ENCODE measurements around the gene ZNF385B. TPM values are rescaled to one million over a fixed set of nuclear protein-coding genes. Genes with fewer than 3 reads are reported as not detected.

Gene ZNF385B
- total RNA-seq, 1 experiment from 2014 or later: 9.3 TPM

- Histone ChIP-seq H4K20me1 (ENCODE audit: insufficient read depth) (no peaks in the 10 kb centered on the region), H3K27me3 (ENCODE audit: insufficient read depth, low read length) (no peaks in the 10 kb centered on the region), H3K9ac (ENCODE audit: low read length) (no peak overlapping the region), H3K79me2 (ENCODE audit: insufficient read depth, low read length) (no peaks in the 10 kb centered on the region), H3K9me3 (ENCODE audit: control insufficient read depth in 1 of 2, insufficient read depth in 1 of 2, low read depth in 1 of 2, low read length in 2 of 2) (no peaks in the 10 kb centered on the region), H3K36me3 (ENCODE audit: control insufficient read depth in 1 of 2, insufficient read depth in 2 of 2, low read length in 2 of 2) (no peaks in the 10 kb centered on the region), H3K4me3 (replicated peaks in 1 of 2; ENCODE audit: low read depth in 1 of 2, low read length in 2 of 2) (no peak overlapping the region), H3K4me2 (ENCODE audit: low read length) (no peak overlapping the region), H3K9me2 (ENCODE audit: insufficient read depth) (no peaks in the 10 kb centered on the region), H3K4me1 (ENCODE audit: control insufficient read depth in 1 of 2, insufficient read depth in 2 of 2, low read length in 2 of 2) (no peaks in the 10 kb centered on the region), H2AFZ (ENCODE audit: low read depth, low read length, poor library complexity, severe bottlenecking) (no peak overlapping the region), H3K27ac (ENCODE audit: low read depth, low read length) (no peak overlapping the region)
- POLR2A ChIA-PET: no interaction called here
- intact Hi-C loops (cut with micrococcal nuclease): no loop called here
- RAD21 ChIA-PET (ENCODE audit: low non-redundant PET in 1 of 2, low total read pairs in 2 of 2, uncharacterized antibody in 2 of 2, unreplicated experiment in 2 of 2): no interaction called here
- no peak for ATAC-seq
- no peak for DNase-seq (ENCODE audit: low read depth, low spot score)
- BruUV-seq (replicated peaks): no TSS peak
- CTCF ChIA-PET: no interaction called here
- TF ChIP-seq ELF1 (IDR thresholded peaks at IDR 0.05; ENCODE audit: borderline replicate concordance, low read depth) (no peak), ZNF274 (IDR thresholded peaks at IDR 0.05; ENCODE audit: low read depth, low read length) (no peak), FOSL1 (IDR thresholded peaks at IDR 0.05; ENCODE audit: low read depth) (no peak), POLR2AphosphoS5 (IDR thresholded peaks at IDR 0.05; ENCODE audit: low read depth, low read length) (no peak), EZH2phosphoT487 (IDR thresholded peaks at IDR 0.05; ENCODE audit: borderline replicate concordance) (no peak), TCF7L2 (IDR thresholded peaks at IDR 0.05; ENCODE audit: borderline replicate concordance, extremely low read depth, insufficient read depth, insufficient read length) (no peak), CTCF (IDR thresholded peaks at IDR 0.05 in 2 of 3, conservative IDR thresholded peaks at IDR 0.05 in 1 of 3; ENCODE audit: borderline replicate concordance in 1 of 3, insufficient read depth in 1 of 3, low read depth in 2 of 3, low read length in 2 of 3) (no peak), CEBPB (IDR thresholded peaks at IDR 0.05; ENCODE audit: low read depth) (no peak), ZFX (IDR thresholded peaks at IDR 0.05) (no peak), SIN3A (IDR thresholded peaks at IDR 0.05; ENCODE audit: low read depth) (no peak), JUND (IDR thresholded peaks at IDR 0.05) (no peak), EZH2 (IDR thresholded peaks at IDR 0.05) (no peak), CBX3 (IDR thresholded peaks at IDR 0.05; ENCODE audit: low read depth) (no peak), RAD21 (IDR thresholded peaks at IDR 0.05; ENCODE audit: low read depth) (no peak), POLR2A (IDR thresholded peaks at IDR 0.05; ENCODE audit: borderline replicate concordance, extremely low read depth, insufficient read depth, insufficient read length) (no peak), SP1 (IDR thresholded peaks at IDR 0.05; ENCODE audit: low read depth) (no peak), ZBTB33 (IDR thresholded peaks at IDR 0.05; ENCODE audit: extremely low read depth, insufficient replicate concordance, low read length) (no peak), EGR1 (IDR thresholded peaks at IDR 0.05; ENCODE audit: low read depth) (no peak)
- TF ChIP-seq, protein P1, sequence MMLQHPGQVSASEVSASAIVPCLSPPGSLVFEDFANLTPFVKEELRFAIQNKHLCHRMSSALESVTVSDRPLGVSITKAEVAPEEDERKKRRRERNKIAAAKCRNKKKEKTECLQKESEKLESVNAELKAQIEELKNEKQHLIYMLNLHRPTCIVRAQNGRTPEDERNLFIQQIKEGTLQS (IDR thresholded peaks at IDR 0.05): no peak
- TF ChIP-seq, protein P2, sequence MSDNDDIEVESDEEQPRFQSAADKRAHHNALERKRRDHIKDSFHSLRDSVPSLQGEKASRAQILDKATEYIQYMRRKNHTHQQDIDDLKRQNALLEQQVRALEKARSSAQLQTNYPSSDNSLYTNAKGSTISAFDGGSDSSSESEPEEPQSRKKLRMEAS (IDR thresholded peaks at IDR 0.05): no peak
Observed at GRCh38 chr2:179677746-179678505, 183.5 kb downstream of the ZNF385B start.

Measured in HCT116 (cell line).